GM12801 (cell line): ENCODE data around the gene AAMDC.

Source experiments
- CTCF ChIP-seq: IDR thresholded peaks from one replicate; pipeline ENCODE4 v1.5.1; 2011; ENCODE audit warnings: control low read depth; ENCODE audit not compliant: insufficient read length; ENCODE audit errors: extremely low read depth

AAMDC gene

GRCh38 chr11:77820565-77821348 lies at the start of gene AAMDC, which contains the start of gene RSF1:
AAMDC (plus strand) TSS chr11:77821144; CDS start chr11:77842497, 21,353 bp downstream.
RSF1 (minus strand) TSS chr11:77820722; CDS start chr11:77820714, 8 bp downstream.
- TF ChIP-seq CTCF: no peak

DNA sequence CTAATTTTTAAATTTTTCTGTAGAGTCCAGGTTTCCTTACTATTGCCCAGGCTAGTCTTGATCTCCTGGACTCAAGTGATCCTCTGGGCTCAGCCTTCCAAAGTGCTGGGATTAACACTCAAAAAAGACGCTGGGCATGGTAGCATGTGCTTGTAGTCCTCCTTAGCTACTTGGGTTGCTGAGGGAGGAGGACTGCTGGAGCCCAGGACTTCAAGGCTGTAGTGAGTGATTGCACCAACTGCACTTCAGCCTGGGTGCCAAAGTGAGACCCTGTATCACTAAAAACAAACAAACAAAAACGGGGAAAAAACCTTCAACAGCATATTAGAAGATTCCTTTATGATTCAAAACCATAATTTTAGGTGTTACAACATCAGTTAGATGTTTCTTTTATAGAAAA lies 45.0 kb upstream of the AAMDC start:
- no peak for TF ChIP-seq CTCF

- TF ChIP-seq CTCF: no peak
Measured at GRCh38 chr11:77776455-77776854, 44.5 kb upstream of the AAMDC start.

GRCh38 chr11:77778118-77778517 lies 42.8 kb upstream of the AAMDC start:
- TF ChIP-seq CTCF: no peak

GRCh38 chr11:77778549-77778948 lies 42.4 kb upstream of the AAMDC start:
- no peak for TF ChIP-seq CTCF

- TF ChIP-seq CTCF: no peak
Measured at GRCh38 chr11:77779935-77780334, 41.0 kb upstream of the AAMDC start.

DNA sequence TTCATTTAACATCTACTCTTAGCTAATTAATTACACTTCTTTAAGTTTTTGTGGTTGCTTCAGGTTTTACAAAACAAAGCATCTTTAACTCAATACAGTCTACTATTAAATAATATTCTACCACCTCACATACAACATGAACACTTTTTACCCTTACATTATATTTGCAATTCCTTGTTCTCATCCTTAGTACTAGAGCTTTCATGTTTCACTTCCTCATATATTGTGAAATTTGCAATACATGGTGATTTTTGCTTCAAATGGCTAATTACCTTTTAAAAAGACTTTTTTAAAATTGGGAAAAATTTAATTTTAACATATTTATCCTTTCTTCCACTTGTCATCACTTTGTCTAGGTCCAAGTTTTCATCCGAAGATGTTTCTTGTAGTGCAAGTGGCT lies 37.9 kb upstream of the AAMDC start:
- TF ChIP-seq CTCF: no peak
